Esophagus muscularis mucosa (tissue), 4 donors: Measurements from ENCODE around the gene HDDC2. TPM values are rescaled to one million over a fixed set of nuclear protein-coding genes. Genes with fewer than 3 reads are reported as not detected.

Experiments used
- DNase-seq: peaks from one replicate; pipeline ENCODE4 v3.0.0-alpha.2; 2017; ENCODE audit errors: extremely low spot score
- H3K27ac ChIP-seq, 4 donors: fragments of 200-600 bp; sonication (generic); replicated peaks in 1 of 4; 1 replicate in 3 of 4; 2 replicates in 1 of 4; pipeline ENCODE4 v1.5.1; 2016 to 2019; ENCODE audit warnings: mild to moderate bottlenecking in 1 of 4
- H3K27me3 ChIP-seq, 4 donors: fragments of 200-600 bp; sonication (generic); one replicate each; pipeline versions ENCODE4 v1.5.1 to v1.6.0; 2016 to 2019
- H3K36me3 ChIP-seq, 4 donors: fragments of 200-600 bp; sonication (generic); one replicate each; pipeline ENCODE4 v1.5.1; 2016 to 2019
- H3K4me1 ChIP-seq, 4 donors: fragments of 200-600 bp; sonication (generic); one replicate each; pipeline ENCODE4 v1.5.1; 2016 to 2019
- H3K4me3 ChIP-seq, 4 donors: fragments of 200-600 bp; sonication (generic); 1 replicate in 2 of 4; 2 replicates in 2 of 4; pipeline ENCODE4 v1.5.1; 2016 to 2019; ENCODE audit warnings: mild to moderate bottlenecking in 4 of 4, moderate library complexity in 1 of 4
- H3K9me3 ChIP-seq, 4 donors: fragments of 200-600 bp; sonication (generic); 1 replicate in 3 of 4; 2 replicates in 1 of 4; pipeline ENCODE4 v1.5.1; 2016 to 2019
- EP300 ChIP-seq: sonication (generic); formaldehyde crosslinking; IDR thresholded peaks from one replicate; pipeline ENCODE4 v1.6.1; 2017; ENCODE audit warnings: antibody characterized with exemption
- POLR2A ChIP-seq: fragments of 450-650 bp; IDR thresholded peaks from one replicate; pipeline ENCODE4 v1.6.1; 2017; ENCODE audit warnings: antibody characterized with exemption, moderate library complexity, mild to moderate bottlenecking, low read depth
- POLR2AphosphoS5 ChIP-seq, 2 donors: sonication (generic); formaldehyde crosslinking; IDR thresholded peaks; one replicate each; pipeline ENCODE4 v1.6.1; 2017; ENCODE audit warnings: antibody characterized with exemption in 2 of 2
- WGBS: methylation state at CpG from one replicate; pipeline ENCODE4 v1.1.5; 2018; 5-methylcytosine and 5-hydroxymethylcytosine counted together
- intact Hi-C: fragments of 100-400 bp; cut with DNase I; formaldehyde crosslinking; loops from one replicate; pipeline ENCODE4 v1.15.1; 2023
- total RNA-seq, 4 donors: library from RNA; depleted of rRNA; stranded (reverse); fragments of >200 nt; gene quantifications; one replicate each; pipeline versions ENCODE4 v1.1.0 to v1.2.1, GENCODE V29; 2016
- TF ChIP-seq, protein P1 (sequence below), 3 experiments: fragments of 200-600 bp in 2 of 3; fragments of 450-650 bp in 1 of 3; sonication (generic) in 2 of 3; IDR thresholded peaks; one replicate each; pipeline ENCODE4 v1.5.1; 2017 to 2019; ENCODE audit warnings: antibody characterized with exemption in 3 of 3, mild to moderate bottlenecking in 2 of 3, moderate library complexity in 1 of 3

Gene HDDC2
- total RNA-seq, 4 donors from 2014 or later: 29.6 to 47.7 (median 38.4) TPM

DNA sequence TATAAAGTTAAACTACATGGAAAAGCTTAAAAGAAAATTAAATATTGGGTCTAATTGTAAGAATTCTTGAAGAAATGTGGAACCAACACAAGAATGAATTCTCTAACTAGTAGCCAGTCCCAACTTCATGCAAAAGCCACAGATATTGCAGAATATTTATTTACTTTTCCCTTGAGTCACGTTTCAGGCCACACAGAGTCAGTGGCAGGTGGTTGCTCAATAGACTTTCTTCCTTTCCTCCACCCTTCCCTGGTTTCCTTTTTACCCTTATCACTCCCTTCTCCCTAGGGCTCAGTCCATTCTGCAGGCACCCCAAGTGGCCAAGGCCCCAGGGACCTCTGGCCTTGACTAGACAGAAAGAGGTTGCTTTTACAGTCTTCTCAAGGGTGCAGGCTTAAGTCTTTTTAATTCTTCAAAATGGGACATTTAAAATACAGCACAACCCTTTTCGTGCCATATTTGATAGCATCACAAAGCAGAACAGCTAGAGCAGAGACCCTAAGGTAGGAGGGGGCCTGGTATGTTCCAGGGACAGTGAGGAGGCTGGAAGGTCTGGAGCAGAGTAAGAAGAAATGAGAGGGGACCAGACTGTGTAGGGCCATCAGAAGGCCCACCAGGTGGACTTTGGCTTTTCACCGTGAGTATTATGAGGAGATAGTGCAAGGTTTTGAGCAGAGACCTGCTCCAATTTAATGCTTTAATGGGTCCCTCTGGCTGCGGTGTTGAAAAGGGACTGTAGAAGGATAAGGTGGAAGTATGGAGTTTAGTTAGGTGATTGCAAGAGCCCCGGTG lies 65.0 kb downstream of the HDDC2 start:
- 84% methylated on average over 5 of the region's 5 CpGs for WGBS

DNA sequence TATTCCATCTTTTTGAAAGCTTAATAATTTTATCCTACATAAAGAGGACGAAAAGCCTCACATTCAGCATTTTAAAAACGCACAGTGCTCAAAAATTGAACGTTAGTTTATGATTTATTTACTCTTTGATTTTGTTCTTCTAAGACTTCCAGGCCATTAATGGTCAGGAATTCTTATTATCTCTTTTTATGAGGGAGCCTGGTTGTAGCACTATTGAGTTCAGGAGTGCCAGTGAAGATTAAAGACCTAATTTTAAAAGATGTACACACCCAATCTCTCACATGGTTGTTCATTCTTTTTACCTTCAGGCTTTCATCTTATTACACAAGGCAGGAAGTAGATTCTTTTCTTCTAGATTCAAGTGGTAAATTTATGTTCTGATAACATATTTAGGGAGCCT lies 68.6 kb downstream of the HDDC2 start:
- intact Hi-C loops: no loop called here
- Histone ChIP-seq H3K27ac (no peak overlapping the region), H3K27me3 (no peaks in the 10 kb centered on the region), H3K4me3 (no peak overlapping the region), H3K36me3 (no peaks in the 10 kb centered on the region), H3K9me3 (no peaks in the 10 kb centered on the region), H3K4me1 (peaks cover 0 to 18% (median 5%) of the 10 kb centered on the region in 4 donors)
- TF ChIP-seq POLR2A: no peak
- TF ChIP-seq, protein P1, sequence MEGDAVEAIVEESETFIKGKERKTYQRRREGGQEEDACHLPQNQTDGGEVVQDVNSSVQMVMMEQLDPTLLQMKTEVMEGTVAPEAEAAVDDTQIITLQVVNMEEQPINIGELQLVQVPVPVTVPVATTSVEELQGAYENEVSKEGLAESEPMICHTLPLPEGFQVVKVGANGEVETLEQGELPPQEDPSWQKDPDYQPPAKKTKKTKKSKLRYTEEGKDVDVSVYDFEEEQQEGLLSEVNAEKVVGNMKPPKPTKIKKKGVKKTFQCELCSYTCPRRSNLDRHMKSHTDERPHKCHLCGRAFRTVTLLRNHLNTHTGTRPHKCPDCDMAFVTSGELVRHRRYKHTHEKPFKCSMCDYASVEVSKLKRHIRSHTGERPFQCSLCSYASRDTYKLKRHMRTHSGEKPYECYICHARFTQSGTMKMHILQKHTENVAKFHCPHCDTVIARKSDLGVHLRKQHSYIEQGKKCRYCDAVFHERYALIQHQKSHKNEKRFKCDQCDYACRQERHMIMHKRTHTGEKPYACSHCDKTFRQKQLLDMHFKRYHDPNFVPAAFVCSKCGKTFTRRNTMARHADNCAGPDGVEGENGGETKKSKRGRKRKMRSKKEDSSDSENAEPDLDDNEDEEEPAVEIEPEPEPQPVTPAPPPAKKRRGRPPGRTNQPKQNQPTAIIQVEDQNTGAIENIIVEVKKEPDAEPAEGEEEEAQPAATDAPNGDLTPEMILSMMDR (IDR thresholded peaks at IDR 0.05): no peak
- no peak for TF ChIP-seq EP300
- no peak for TF ChIP-seq POLR2AphosphoS5 (IDR thresholded peaks at IDR 0.05)
- WGBS: 73% methylated on average over 3 of the region's 3 CpGs
- DNase-seq: no peak

More for the DNA sequence above, 65.0 kb downstream of the HDDC2 start:
- Histone ChIP-seq H3K36me3 (no peaks in the 10 kb centered on the region), H3K27me3 (no peaks in the 10 kb centered on the region), H3K27ac (no peak overlapping the region), H3K4me3 (no peak overlapping the region), H3K9me3 (peaks cover 0 to 14% (median 4%) of the 10 kb centered on the region in 4 donors), H3K4me1 (peaks cover 0 to 13% (median 1%) of the 10 kb centered on the region in 4 donors)
- intact Hi-C loops: no loop called here
- TF ChIP-seq POLR2A (no peak), POLR2AphosphoS5 (IDR thresholded peaks at IDR 0.05) (no peak), EP300 (no peak)
- TF ChIP-seq, protein P1 (IDR thresholded peaks at IDR 0.05): no peak
- no peak for DNase-seq

DNA sequence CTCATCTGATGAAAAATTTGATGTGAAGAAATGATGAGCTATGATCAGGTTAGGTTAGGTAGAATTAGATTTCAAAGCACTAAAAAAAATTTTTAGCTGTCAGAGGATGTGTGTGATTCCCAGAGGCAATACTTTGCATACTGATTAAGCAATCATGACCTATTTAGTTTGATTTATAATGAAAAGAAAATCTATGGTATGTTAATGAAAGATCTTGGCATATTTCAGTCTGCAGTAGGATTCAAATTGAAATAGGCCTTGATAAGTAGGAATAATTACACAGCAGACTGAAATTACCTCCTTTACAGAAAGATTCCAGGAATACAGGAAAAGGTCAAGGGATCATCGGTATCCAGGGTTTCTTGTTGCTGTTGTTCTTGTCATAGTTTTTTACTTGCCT lies 69.3 kb downstream of the HDDC2 start:
- no peak overlapping the region for H3K4me3 ChIP-seq
- 90% methylated on average over 1 of the region's 1 CpG for WGBS
- no peak overlapping the region for H3K27ac ChIP-seq
- peaks cover 0 to 18% (median 5%) of the 10 kb centered on the region in 4 donors for H3K4me1 ChIP-seq
- no peak for DNase-seq
- no peaks in the 10 kb centered on the region for H3K27me3 ChIP-seq
- TF ChIP-seq POLR2AphosphoS5 (IDR thresholded peaks at IDR 0.05) (no peak), POLR2A (no peak), EP300 (no peak)
- TF ChIP-seq, protein P1 (IDR thresholded peaks at IDR 0.05): no peak
- intact Hi-C loops: no loop called here
- H3K9me3 ChIP-seq: no peaks in the 10 kb centered on the region
- no peaks in the 10 kb centered on the region for H3K36me3 ChIP-seq

DNA sequence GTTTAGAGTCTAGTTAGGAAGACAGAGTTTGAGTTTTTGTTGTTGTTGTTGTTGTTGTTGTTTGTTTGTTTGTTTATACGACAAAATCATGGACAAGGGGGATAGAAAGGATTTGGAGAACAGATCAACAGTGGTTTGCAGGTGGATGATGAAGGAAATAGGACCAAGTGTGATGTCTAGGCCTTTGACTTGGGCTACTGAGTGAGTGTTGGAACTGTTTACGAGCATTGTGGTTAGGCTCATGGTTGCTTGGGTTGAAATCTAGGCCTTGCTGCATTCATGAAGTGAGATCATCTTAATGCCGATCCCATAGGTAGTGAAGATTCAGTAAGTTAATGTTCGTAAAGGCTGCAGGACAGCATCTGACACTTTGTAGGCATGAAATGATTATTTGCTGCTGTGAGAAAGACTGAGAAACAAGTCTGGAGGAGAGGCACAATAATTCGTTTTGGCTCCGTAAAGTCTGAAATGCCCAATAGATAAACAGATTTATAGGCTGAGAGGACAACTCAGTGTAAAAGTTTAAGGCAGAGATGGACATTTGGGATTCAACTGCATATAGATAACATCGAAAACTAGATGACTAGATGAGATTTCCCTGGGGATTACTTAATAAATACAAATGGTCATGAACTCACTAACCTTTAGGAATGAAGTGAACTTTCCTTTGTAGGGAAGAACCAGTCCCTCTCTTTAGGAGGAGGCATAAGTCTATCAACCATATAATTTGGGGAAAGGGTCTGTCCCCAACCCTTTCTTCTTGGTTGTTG lies 70.0 kb downstream of the HDDC2 start:
- Histone ChIP-seq H3K4me1 (peaks cover 0 to 18% (median 5%) of the 10 kb centered on the region in 4 donors), H3K27ac (no peak overlapping the region), H3K36me3 (no peaks in the 10 kb centered on the region), H3K9me3 (no peaks in the 10 kb centered on the region), H3K27me3 (no peaks in the 10 kb centered on the region), H3K4me3 (no peak overlapping the region)
- WGBS: 89% methylated on average over 7 of the region's 7 CpGs
- DNase-seq: no peak
- intact Hi-C loops: no loop called here
- TF ChIP-seq EP300 (no peak), POLR2AphosphoS5 (IDR thresholded peaks at IDR 0.05) (no peak), POLR2A (no peak)
- TF ChIP-seq, protein P1 (IDR thresholded peaks at IDR 0.05): no peak
